ENCODE results near the gene MORN5. TPM values are rescaled to one million over a fixed set of nuclear protein-coding genes. Genes with fewer than 3 reads are reported as not detected.

The MORN5 gene
- total RNA-seq, 1 donor = 0.36 TPM

- Histone ChIP-seq H4K20me1 (ENCODE audit: insufficient read depth, low read length) (no peaks in the 10 kb centered on the region), H3K9me3 (ENCODE audit: low read depth, low read length) (no peaks in the 10 kb centered on the region), H3K27me3 (ENCODE audit: insufficient read depth, low read length) (peaks cover 56% of the 10 kb centered on the region), H3K79me2 (ENCODE audit: insufficient read depth, low read length) (no peaks in the 10 kb centered on the region), H3K27ac (ENCODE audit: low read depth, low read length) (no peak overlapping the region), H3K36me3 (ENCODE audit: insufficient read depth, low read length) (no peaks in the 10 kb centered on the region), H3K4me1 (ENCODE audit: insufficient read depth, low read length) (no peaks in the 10 kb centered on the region), H3K4me2 (ENCODE audit: insufficient read depth, low read length) (no peak overlapping the region), H2AFZ (ENCODE audit: low read length) (no peak overlapping the region), H3K4me3 (ENCODE audit: insufficient read depth, low read length) (no peak overlapping the region)
- DNase-seq (ENCODE audit: insufficient read length, low spot score, missing footprints) = no peak
- TF ChIP-seq CTCF (IDR thresholded peaks at IDR 0.05; ENCODE audit: extremely low read depth, low read depth, low read length) = no peak
These were observed 8.6 kb downstream of the MORN5 start for GRCh38 chr9:122168356-122168755.

GRCh38 chr9:122172131-122172530, 12.4 kb downstream of the MORN5 start:
- Histone ChIP-seq H2AFZ (ENCODE audit: low read length) (no peak overlapping the region), H3K4me2 (ENCODE audit: insufficient read depth, low read length) (no peak overlapping the region), H3K27ac (ENCODE audit: low read depth, low read length) (no peak overlapping the region), H3K4me1 (ENCODE audit: insufficient read depth, low read length) (no peaks in the 10 kb centered on the region), H3K9me3 (ENCODE audit: low read depth, low read length) (no peaks in the 10 kb centered on the region), H3K36me3 (ENCODE audit: insufficient read depth, low read length) (no peaks in the 10 kb centered on the region), H3K4me3 (ENCODE audit: insufficient read depth, low read length) (no peak overlapping the region), H3K27me3 (ENCODE audit: insufficient read depth, low read length) (peaks cover 57% of the 10 kb centered on the region), H3K79me2 (ENCODE audit: insufficient read depth, low read length) (no peaks in the 10 kb centered on the region), H4K20me1 (ENCODE audit: insufficient read depth, low read length) (no peaks in the 10 kb centered on the region)
- TF ChIP-seq CTCF (IDR thresholded peaks at IDR 0.05; ENCODE audit: extremely low read depth, low read depth, low read length) = no peak
- DNase-seq (ENCODE audit: insufficient read length, low spot score, missing footprints) = no peak

DNA sequence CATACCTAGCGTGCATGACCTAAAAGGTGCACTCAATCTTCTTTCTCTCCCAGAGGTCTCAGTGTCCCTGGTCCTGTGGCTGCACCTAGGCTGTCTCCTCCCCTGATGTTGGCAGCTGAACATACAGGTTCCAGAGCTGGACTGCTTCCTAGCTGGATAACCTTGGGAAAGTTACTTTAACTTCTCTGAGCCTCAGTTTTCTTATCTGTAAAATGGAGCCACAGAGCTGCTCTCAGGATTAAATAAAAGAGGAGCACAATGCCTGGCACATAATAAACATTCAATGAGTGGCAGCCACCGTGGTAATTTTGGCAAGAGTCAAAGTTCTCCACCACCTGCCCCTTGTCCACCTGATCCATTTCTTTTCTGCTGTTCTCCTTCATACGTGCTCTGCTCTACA, 14.0 kb downstream of the MORN5 start:
- no peak overlapping the region for H2AFZ ChIP-seq (ENCODE audit: low read length)
- no peak overlapping the region for H3K4me2 ChIP-seq (ENCODE audit: insufficient read depth, low read length)
- no peak for TF ChIP-seq CTCF (IDR thresholded peaks at IDR 0.05; ENCODE audit: extremely low read depth, low read depth, low read length)

DNA sequence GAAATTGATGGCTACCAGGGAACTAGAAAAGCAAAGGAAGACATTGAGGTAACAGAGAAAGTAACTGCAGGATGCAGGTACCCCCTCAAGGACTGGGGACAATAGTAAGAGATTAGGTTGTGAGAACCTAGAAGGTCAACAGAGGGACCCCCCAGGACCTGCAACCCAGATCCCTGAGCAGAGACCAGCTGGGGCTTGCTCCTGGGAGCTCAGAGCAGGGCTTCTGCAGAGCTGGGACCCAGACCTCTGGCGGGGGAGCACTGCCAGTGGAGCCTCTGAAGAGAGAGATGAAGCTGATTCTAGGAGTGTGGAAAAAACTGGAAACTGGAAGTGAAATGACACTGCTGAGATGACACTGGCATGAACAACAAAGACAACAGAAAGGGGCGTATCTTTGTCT, 17.2 kb downstream of the MORN5 start:
- Histone ChIP-seq H3K36me3 (ENCODE audit: insufficient read depth, low read length) (no peaks in the 10 kb centered on the region), H3K27me3 (ENCODE audit: insufficient read depth, low read length) (peaks cover 39% of the 10 kb centered on the region), H2AFZ (ENCODE audit: low read length) (no peak overlapping the region), H3K4me3 (ENCODE audit: insufficient read depth, low read length) (no peak overlapping the region), H3K27ac (ENCODE audit: low read depth, low read length) (no peak overlapping the region), H4K20me1 (ENCODE audit: insufficient read depth, low read length) (no peaks in the 10 kb centered on the region), H3K4me1 (ENCODE audit: insufficient read depth, low read length) (peaks cover 15% of the 10 kb centered on the region), H3K79me2 (ENCODE audit: insufficient read depth, low read length) (no peaks in the 10 kb centered on the region), H3K4me2 (ENCODE audit: insufficient read depth, low read length) (no peak overlapping the region), H3K9me3 (ENCODE audit: low read depth, low read length) (no peaks in the 10 kb centered on the region)
- no peak for TF ChIP-seq CTCF (IDR thresholded peaks at IDR 0.05; ENCODE audit: extremely low read depth, low read depth, low read length)
- DNase-seq (ENCODE audit: insufficient read length, low spot score, missing footprints) = no peak

More for the DNA sequence above, 14.0 kb downstream of the MORN5 start:
- H3K36me3 ChIP-seq (ENCODE audit: insufficient read depth, low read length) = no peaks in the 10 kb centered on the region
- H3K27me3 ChIP-seq (ENCODE audit: insufficient read depth, low read length) = peaks cover 58% of the 10 kb centered on the region
- H3K79me2 ChIP-seq (ENCODE audit: insufficient read depth, low read length) = no peaks in the 10 kb centered on the region
- H4K20me1 ChIP-seq (ENCODE audit: insufficient read depth, low read length) = no peaks in the 10 kb centered on the region
- no peak for DNase-seq (ENCODE audit: insufficient read length, low spot score, missing footprints)
- H3K4me1 ChIP-seq (ENCODE audit: insufficient read depth, low read length) = no peaks in the 10 kb centered on the region
- H3K4me3 ChIP-seq (ENCODE audit: insufficient read depth, low read length) = no peak overlapping the region
- H3K9me3 ChIP-seq (ENCODE audit: low read depth, low read length) = no peaks in the 10 kb centered on the region
- H3K27ac ChIP-seq (ENCODE audit: low read depth, low read length) = no peak overlapping the region
